ENCODE measurements around the gene KRTAP4-8.

DNA sequence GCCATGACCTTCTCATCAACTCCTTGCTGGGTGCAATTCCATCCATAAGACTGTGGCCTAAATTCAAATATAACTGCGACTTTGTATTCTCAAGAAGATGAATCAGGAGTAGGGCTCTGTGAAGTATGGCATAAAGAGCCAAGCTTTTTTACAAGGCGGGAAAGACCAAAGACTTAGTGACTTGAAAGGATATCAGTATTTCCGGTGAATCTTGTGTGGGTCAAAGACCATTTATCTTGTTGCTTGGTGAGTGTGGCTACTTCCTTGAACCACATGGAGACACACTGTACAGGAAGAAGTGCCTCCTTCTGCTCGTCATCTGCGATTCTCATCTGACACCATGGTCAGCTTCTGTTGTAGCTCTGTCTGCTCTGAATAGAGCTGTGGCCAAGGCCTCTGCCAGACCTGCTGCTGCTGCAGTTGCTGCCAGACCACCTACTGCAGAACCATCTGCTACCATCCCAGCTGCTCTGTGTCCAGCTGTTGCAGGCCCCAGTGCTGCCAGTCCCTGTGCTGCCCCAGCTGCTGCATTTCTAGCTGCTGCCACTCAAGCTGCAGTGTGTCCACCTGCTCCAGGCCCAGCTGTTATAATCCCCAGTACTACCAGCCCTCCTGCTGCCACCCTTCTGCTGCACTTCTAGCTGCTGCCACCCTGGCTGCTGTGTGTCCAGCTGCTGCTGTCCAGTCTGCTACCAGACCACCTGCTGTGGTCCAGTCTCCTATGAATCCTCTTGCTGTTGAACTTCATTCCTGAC, 26.2 kb downstream of the KRTAP4-8 start:
- TF ChIP-seq, protein P1, sequence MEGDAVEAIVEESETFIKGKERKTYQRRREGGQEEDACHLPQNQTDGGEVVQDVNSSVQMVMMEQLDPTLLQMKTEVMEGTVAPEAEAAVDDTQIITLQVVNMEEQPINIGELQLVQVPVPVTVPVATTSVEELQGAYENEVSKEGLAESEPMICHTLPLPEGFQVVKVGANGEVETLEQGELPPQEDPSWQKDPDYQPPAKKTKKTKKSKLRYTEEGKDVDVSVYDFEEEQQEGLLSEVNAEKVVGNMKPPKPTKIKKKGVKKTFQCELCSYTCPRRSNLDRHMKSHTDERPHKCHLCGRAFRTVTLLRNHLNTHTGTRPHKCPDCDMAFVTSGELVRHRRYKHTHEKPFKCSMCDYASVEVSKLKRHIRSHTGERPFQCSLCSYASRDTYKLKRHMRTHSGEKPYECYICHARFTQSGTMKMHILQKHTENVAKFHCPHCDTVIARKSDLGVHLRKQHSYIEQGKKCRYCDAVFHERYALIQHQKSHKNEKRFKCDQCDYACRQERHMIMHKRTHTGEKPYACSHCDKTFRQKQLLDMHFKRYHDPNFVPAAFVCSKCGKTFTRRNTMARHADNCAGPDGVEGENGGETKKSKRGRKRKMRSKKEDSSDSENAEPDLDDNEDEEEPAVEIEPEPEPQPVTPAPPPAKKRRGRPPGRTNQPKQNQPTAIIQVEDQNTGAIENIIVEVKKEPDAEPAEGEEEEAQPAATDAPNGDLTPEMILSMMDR (conservative IDR thresholded peaks at IDR 0.05 in 1 of 2, IDR thresholded peaks at IDR 0.05 in 1 of 2; ENCODE audit: low read depth in 1 of 2, low read length in 2 of 2) = no peak
- TF ChIP-seq EZH2 (IDR thresholded peaks at IDR 0.05; ENCODE audit: low read length, missing control alignments) = no peak

Measured in fibroblast of lung (primary cell).